Mesodermal cell (in vitro differentiated cells): ENCODE results near the gene ANXA4.

Experiments
- H3K27ac ChIP-seq: 2 replicates; pipeline ENCODE4 v1.7.0; 2013; ENCODE audit warnings: mild to moderate bottlenecking, low read depth, low read length, moderate library complexity; ENCODE audit not compliant: severe bottlenecking
- H3K36me3 ChIP-seq: 2 replicates; pipeline ENCODE4 v1.7.1; 2013; ENCODE audit warnings: mild to moderate bottlenecking, low read length, moderate library complexity; ENCODE audit not compliant: control insufficient read depth, insufficient read depth
- H3K4me1 ChIP-seq: one replicate; pipeline ENCODE4 v1.7.1; 2013; ENCODE audit warnings: mild to moderate bottlenecking, low read length; ENCODE audit not compliant: insufficient read depth, control insufficient read depth, poor library complexity, severe bottlenecking
- H3K4me3 ChIP-seq: 2 replicates; pipeline ENCODE4 v1.7.0; 2013; ENCODE audit warnings: low read length, control low read depth, mild to moderate bottlenecking; ENCODE audit not compliant: insufficient read depth, poor library complexity, severe bottlenecking; ENCODE audit errors: extremely low read depth
- H3K9me3 ChIP-seq: 2 replicates; pipeline ENCODE4 v1.7.1; 2013; ENCODE audit warnings: mild to moderate bottlenecking, low read length, moderate library complexity; ENCODE audit not compliant: control insufficient read depth
- WGBS, 2 experiments: methylation state at CpG; one replicate each; pipeline ENCODE4 v1.1.5; 2013; ENCODE audit warnings: missing lambda C conversion rate in 2 of 2; ENCODE audit not compliant: insufficient coverage in 2 of 2; 5-methylcytosine and 5-hydroxymethylcytosine counted together

Gene ANXA4

DNA sequence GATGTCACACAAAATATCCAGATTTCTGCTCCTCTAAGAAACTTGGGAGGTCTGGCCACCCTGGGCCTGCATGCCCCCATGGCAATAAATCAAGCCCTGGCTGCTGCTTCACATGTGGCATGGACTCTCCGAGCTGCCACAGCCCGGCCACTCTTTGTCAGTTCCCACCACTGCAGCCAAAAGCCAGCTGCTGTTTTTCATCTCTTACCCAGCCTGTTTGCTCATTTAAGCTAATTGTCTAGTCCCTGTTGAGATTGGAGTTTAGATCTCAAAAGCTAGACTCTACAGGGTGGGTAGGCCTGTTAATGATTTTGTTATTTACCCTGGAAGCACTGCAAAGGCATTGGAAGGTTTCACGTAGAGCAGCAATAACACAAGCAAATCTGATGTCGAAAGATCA lies 20.9 kb upstream of the ANXA4 start:
- Histone ChIP-seq H3K4me3 (no peak overlapping the region), H3K36me3 (no peaks in the 10 kb centered on the region), H3K27ac (no peak overlapping the region), H3K9me3 (no peaks in the 10 kb centered on the region), H3K4me1 (no peaks in the 10 kb centered on the region)
- whole genome bisulfite sequencing, 2 experiments, result 82 to 93% methylated on average over 3 to 4 of the region's 4 CpGs

GRCh38 chr2:69723791-69724190 lies 18.1 kb upstream of the ANXA4 start:
- no peaks in the 10 kb centered on the region for H3K9me3 ChIP-seq
- H3K4me3 ChIP-seq, result no peak overlapping the region
- no peaks in the 10 kb centered on the region for H3K36me3 ChIP-seq
- WGBS, 2 experiments, result 96% methylated on average over 9 to 13 of the region's 14 CpGs
- H3K27ac ChIP-seq, result no peak overlapping the region
- no peaks in the 10 kb centered on the region for H3K4me1 ChIP-seq

- 0 to 1% methylated on average over 5 to 9 of the region's 13 CpGs for WGBS, 2 experiments
- H3K9me3 ChIP-seq, result no peaks in the 10 kb centered on the region
- H3K27ac ChIP-seq, result no peak overlapping the region
- H3K36me3 ChIP-seq, result no peaks in the 10 kb centered on the region
- no peaks in the 10 kb centered on the region for H3K4me1 ChIP-seq
- no peak overlapping the region for H3K4me3 ChIP-seq
Observed at GRCh38 chr2:69724540-69725159, 17.3 kb upstream of the ANXA4 start.

DNA sequence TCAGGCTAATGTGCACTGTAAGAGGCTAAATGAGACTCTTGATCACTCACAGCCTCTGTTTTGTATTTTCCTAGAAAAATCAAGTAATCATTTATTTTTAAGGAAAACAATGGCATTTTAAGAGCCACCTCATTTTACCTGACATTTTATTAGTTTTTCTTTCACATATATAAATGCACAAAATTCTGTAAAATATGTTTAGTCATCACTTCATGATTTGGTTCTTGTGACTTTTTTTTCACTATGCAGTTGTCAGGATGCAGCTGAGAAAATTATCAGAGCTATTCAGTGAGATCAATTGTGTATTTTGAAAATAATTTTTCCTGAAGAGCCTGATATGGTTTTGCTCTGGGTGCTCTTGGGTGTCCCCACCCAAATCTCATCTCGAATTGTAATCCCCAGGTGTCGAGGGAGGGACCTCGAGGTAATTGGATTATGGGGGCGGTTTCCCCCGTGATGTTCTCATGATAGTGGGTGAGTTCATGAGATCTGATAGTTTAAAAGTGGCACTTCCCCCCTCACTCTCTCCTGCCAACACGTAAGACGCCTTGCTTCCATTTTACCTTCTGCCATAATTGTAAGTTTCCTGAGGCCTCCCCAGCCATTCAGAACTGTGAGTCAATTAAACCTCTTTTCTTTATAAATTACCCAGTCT lies 16.1 kb upstream of the ANXA4 start:
- no peak overlapping the region for H3K27ac ChIP-seq
- WGBS, 2 experiments, result no CpG with 5 or more reads among the region's 7 CpGs

GRCh38 chr2:69729266-69729665 lies 12.7 kb upstream of the ANXA4 start:
- WGBS, 2 experiments, result 83% methylated on average over 1 of the region's 5 CpGs; no CpG with 5 or more reads in 1 of the 2 experiments
- no peak overlapping the region for H3K4me3 ChIP-seq

More for the DNA sequence above, 16.1 kb upstream of the ANXA4 start:
- Histone ChIP-seq H3K4me3 (no peak overlapping the region), H3K9me3 (no peaks in the 10 kb centered on the region), H3K36me3 (no peaks in the 10 kb centered on the region), H3K4me1 (no peaks in the 10 kb centered on the region)

DNA sequence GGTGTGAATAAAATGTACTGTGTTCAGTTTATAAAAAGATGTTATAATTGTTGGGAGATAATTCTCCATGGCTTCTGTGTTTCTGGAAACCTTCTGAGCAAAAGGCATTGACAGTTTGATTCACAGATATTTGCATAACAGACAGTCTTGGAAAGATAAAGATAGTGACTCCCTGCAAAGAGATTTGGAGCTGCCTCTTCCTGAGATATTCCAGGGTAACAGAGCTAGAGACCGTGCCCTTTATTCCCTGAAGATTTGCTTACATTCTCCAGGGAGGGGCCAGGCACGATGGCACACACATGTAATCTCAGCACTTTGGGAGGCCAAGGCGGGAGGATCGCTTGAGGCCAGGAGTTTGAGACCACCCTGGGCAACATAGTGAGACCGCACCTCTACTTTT lies 12.2 kb upstream of the ANXA4 start:
- H3K36me3 ChIP-seq, result no peaks in the 10 kb centered on the region
- H3K9me3 ChIP-seq, result no peaks in the 10 kb centered on the region
- H3K4me3 ChIP-seq, result no peak overlapping the region
- H3K27ac ChIP-seq, result no peak overlapping the region
- H3K4me1 ChIP-seq, result no peaks in the 10 kb centered on the region
- WGBS, 2 experiments, result 64 to 95% methylated on average over 1 to 5 of the region's 5 CpGs

More at GRCh38 chr2:69729266-69729665, 12.7 kb upstream of the ANXA4 start:
- Histone ChIP-seq H3K27ac (no peak overlapping the region), H3K4me1 (no peaks in the 10 kb centered on the region), H3K36me3 (no peaks in the 10 kb centered on the region), H3K9me3 (no peaks in the 10 kb centered on the region)

DNA sequence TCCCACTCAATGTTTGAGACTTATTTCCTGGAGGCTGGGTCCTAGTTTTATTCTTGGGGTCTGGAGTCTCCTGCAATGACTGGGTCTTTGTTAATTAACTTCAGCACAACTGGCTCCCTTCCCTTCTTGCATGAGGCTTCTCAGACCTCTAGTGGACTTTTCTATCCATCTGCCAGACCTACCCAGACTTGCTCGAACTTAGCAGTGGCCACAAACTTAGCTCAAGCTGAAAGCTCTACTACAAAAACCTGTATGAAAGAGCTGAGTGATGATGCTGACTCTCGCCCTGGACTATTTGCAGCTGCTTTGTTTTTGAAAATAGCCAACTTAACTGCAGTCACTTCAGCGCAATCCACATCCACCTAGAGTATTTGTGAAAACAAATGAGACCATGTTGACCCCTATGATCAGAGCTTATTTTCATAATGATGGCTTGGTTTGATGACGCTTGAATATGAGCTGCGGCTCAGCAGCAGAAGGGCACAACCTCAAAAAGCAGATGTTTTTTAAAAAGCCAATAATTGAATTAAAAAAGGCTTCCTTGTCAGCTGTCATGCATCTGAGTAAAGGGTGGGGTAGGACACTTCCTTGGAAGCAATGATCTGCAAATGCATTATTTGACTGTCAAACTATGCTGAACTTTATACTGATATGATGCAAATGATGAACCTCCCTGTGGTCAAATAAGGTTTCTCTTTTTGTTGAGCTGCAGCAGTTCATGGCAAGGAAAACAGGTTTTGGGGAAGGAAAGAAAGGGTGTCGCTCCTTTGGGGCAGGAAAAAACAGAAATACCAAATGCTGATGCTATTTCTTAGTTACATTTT lies 10.6 kb upstream of the ANXA4 start:
- H3K36me3 ChIP-seq, result no peaks in the 10 kb centered on the region
- WGBS, 2 experiments, result 95 to 100% methylated on average over 1 to 4 of the region's 6 CpGs
- H3K9me3 ChIP-seq, result no peaks in the 10 kb centered on the region
- no peaks in the 10 kb centered on the region for H3K4me1 ChIP-seq
- H3K27ac ChIP-seq, result no peak overlapping the region
- no peak overlapping the region for H3K4me3 ChIP-seq

GRCh38 chr2:69733342-69734034 lies 8.4 kb upstream of the ANXA4 start:
- Histone ChIP-seq H3K36me3 (no peaks in the 10 kb centered on the region), H3K4me3 (no peak overlapping the region), H3K4me1 (no peaks in the 10 kb centered on the region), H3K27ac (no peak overlapping the region), H3K9me3 (no peaks in the 10 kb centered on the region)
- WGBS, 2 experiments, result no CpG with 5 or more reads among the region's 1 CpG

DNA sequence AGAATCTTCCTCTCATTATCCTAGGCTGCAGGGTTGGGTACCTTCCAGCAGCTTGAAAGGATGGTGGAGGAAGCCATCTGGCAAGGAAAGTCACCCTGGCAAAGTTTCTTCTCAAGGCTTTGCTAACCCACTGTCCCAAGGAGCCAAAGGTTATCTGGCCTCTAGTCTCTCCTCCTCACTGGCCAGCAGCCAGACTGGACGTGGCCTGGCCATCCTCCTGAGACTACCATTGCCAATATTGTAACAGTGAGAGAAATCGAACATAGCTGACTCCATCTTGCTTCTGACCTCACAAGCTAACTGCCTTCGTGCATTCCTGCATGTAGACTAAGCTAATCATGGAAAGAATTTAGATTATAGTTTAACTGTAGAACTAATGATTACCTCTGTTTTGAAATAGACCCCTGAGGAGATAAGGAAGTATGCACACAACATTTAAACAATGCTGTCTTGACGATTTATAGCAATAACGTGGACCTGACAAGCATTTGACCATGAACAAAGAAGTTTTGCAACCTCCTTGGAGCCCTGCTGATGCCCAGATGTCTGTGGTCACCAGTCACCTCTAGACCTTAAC lies 7.8 kb upstream of the ANXA4 start:
- Histone ChIP-seq H3K4me1 (no peaks in the 10 kb centered on the region), H3K9me3 (no peaks in the 10 kb centered on the region), H3K27ac (no peak overlapping the region), H3K36me3 (no peaks in the 10 kb centered on the region), H3K4me3 (no peak overlapping the region)
- WGBS, 2 experiments, result 58 to 95% methylated on average over 2 to 5 of the region's 5 CpGs

DNA sequence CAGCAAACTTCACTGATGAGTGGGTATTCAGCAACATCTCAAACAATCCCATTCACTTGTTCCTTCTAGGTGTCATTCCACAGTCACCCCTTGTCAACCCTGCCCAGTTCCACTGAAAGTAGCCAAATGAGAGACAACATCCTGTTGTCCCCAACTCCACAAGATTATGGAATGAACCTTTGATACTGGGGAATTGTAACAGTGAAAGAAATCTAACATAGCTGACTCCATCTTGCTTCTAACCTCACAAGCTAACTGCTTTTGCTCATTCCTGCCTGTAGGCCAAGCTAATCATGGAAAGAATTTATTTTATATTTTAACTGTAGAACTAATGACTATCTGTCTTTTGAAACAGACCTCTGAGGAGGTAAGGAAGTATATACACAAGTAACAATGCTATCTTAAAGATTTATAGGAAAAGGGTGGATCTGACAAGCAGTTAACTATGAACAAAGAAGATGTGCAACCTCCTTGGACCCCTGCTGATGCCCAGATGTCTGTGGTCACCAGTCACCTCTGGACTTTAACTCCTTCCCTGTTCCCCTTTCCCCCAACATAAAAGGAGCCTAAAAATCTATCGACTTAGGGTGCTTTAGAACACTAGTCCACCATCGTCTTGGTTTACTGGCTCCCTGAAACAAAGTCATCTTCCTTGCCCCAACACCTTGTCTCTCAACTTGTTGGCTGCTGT lies 6.9 kb upstream of the ANXA4 start:
- Histone ChIP-seq H3K4me3 (no peak overlapping the region), H3K9me3 (no peaks in the 10 kb centered on the region), H3K27ac (no peak overlapping the region), H3K36me3 (no peaks in the 10 kb centered on the region), H3K4me1 (no peaks in the 10 kb centered on the region)
- 86 to 100% methylated on average over 1 to 2 of the region's 2 CpGs for WGBS, 2 experiments
